HG03066 (cell line): ENCODE data around the gene ELN.

Source experiments
- ATAC-seq: cut with Tn5 transposase; IDR thresholded peaks from one replicate; pipeline ENCODE4 v1.9.1; 2021; ENCODE audit warnings: low read depth; ENCODE audit not compliant: unreplicated experiment

ELN gene

DNA sequence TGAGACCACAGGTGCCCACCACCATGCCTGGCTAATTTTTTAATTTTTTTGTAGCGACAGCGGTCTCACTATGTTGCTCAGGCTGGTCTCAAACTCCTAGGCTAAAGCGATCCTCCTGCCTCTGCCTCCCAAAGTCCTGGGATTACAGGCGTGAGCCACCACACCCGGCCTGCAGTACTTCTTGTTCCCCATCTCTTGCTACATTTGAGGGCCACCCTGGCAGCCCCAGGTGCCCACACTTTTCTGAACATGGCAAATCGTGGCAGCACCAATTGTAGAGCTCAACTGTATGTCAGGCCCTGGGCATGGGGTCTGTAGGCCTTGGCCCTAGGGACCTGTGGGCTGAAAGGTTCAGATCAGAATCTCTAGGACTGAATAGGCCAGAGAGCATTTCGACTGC lies 30.5 kb downstream of the ELN start:
- ATAC-seq = no peak

DNA sequence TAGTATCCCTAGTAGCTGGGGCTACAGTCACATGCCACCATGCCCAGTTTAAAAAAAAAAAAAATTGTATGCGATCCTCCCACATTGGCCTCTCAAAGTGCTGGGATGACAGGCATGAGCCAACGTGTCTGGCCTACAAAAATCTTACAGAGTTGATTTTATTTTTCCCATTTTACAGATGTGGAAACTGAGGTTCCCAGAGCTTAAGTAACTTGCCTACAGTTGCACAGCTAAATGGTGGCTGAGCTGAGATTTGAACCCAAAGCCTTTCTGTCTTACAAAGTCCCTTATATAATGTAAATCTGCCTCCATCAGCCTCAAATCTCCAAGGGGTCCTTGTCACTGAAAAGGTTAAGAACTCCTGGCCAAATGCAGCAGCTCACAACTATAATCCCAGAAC lies 31.1 kb downstream of the ELN start:
- ATAC-seq = no peak

DNA sequence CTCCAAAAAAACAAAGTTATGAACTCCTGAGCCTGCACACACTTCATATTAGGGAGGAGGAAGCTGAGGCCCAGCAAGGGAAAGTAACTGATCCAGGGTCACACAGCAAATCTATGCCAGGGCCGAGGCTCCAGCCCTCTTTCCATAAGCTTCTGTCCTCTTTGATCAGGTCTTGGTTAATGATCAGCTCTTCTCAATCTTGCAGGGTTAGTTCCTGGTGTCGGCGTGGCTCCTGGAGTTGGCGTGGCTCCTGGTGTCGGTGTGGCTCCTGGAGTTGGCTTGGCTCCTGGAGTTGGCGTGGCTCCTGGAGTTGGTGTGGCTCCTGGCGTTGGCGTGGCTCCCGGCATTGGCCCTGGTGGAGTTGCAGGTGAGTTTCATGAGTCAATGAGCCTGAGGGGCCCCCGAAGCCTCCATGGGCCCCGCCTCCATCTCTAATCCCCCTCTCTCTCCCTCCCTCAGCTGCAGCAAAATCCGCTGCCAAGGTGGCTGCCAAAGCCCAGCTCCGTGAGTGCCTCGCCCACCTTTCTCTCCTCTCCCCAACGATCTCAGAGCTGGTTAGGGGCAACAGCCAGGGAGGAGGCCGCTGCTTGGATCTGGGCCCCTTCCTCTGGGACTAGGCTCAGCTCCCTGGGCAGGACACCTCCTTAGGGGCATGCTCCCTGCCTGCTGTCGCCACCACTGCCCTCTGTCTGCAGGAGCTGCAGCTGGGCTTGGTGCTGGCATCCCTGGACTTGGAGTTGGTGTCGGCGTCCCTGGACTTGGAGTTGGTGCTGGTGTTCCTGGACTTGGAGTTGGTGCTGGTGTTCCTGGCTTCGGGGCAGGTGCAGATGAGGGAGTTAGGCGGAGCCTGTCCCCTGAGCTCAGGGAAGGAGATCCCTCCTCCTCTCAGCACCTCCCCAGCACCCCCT lies 32.0 kb downstream of the ELN start:
- ATAC-seq = no peak

- no peak for ATAC-seq
Measured at GRCh38 chr7:74061840-74062539, 34.0 kb downstream of the ELN start.

DNA sequence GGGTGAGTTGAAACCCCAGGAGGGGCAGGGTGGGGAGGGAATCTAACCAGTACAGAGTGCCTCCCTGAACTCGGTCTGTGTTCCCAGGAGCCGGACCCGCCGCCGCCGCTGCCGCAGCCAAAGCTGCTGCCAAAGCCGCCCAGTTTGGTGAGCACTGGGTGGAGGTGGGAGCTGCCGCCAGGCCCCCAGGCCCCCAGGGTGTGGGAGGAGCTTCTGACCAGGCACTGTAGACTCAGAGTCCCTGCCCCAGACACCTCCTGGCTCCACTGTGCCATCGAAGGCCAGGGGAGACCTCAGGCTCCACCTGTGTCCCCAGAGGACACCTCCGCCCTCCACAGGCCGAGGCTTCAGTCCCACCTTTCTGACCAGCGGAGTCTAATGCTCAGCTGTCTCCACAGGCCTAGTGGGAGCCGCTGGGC lies 35.3 kb downstream of the ELN start:
- no peak for ATAC-seq

DNA sequence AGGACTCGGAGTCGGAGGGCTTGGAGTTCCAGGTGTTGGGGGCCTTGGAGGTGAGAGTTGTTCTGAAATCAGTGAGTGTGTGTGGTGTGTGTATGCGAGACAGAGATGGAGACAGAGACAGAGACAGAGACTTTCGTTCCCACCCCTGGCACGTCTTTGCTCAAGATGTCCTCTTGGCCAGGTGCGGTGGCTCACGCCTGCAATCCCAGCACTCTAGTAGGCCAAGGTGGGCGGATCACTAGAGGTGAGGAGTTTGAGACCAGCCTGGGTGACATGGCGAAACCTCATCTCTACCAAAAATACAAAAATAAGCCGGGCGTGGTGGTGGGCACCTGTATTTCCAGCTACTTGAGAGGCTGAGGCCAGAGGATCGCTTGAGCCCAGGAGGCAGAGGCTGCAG lies 35.7 kb downstream of the ELN start:
- no peak for ATAC-seq

- ATAC-seq = no peak
Measured at GRCh38 chr7:74064696-74065095, 36.7 kb downstream of the ELN start.

DNA sequence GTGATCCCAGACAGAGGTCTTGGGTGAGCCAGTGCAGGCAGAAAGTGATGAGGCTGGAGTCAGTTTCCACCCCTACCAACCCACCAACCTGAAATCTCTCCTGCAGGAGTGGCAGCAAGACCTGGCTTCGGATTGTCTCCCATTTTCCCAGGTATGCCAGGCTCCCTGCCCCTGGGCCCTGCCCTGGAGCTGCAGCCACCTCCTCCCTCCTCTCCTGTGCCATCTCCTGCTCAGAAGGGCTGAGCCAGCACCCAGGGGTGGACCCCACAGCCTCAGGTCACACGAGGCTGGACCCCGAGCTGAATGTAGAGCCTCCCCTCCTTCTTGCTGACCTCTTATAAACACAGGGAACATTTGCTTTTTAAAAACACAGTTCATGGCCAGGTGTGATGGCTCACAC lies 38.7 kb downstream of the ELN start:
- no peak for ATAC-seq

GRCh38 chr7:74068378-74069085 lies 40.6 kb downstream of the ELN start:
- ATAC-seq = no peak

GRCh38 chr7:74069086-74069541 lies 41.1 kb downstream of the ELN start:
- no peak for ATAC-seq

DNA sequence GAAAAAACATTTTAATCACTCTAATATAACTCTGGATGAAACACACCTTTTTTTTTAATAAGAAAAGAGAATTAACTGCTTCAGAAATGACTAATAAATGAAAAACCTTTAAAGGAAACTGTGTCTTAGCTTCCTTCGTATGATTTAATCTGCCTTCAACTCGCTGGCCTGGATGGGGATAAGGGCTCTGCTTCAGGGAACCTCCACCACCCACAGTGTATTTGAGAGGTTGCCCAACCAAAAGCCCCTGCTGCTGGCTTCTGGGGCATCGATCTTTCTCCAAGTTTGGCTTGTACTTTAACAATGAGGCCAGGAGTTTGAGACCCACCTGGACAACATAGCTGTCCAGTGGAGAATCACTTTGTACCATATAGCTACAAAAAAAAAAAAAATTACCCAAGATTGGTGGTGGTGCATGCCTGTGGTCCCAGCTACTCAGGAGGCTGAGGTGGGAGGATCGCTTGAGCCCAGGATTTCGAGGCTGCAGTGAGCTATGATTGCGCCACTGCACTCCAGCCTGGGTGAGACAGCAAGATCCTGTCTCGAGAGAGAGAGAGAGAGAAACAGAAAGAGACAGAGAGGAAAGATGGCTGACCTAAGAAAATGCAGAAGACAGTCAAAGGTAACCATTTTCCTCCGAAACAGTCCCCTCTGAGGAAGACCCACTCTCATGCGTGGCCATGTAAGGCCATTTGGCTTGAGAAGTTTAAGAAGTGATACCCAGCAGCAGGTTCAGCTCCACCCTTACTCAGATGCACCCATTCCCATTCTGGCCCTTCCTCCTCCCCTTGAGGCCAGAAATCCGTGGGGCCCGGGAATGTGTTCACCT lies 42.0 kb downstream of the ELN start:
- no peak for ATAC-seq

DNA sequence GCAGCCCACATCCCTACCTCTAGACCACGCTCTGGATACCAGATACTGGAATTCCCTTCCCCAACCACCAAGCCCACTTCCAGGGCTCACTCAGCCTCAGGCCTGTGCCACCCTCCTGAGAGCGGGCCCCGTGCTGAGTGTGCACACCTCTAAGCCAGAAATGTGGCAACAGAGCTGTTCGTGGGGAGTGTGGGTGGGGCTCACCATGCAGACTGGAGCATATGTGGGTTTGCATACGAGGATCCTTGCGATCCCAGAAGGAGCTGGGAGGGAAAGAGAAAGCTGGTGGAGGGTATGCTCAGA lies 42.6 kb downstream of the ELN start:
- no peak for ATAC-seq

DNA sequence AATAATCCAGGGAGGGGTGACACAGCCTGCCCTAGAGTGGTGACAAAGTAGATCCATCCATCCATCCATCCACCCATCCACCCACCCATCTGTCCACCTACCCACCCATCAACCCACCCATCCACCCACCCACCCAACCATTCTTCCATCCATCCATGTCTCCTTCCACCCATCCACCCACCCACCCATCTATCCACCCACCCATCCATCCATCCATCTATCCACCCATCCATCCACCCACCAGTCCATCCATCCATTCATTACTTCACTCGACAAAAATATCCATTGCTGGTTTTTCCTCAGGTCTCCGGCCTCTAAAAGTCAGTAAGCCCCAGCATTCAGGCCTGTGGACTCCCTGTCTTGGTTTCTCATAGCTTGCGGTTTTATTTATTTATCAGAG lies 43.1 kb downstream of the ELN start:
- ATAC-seq = no peak

DNA sequence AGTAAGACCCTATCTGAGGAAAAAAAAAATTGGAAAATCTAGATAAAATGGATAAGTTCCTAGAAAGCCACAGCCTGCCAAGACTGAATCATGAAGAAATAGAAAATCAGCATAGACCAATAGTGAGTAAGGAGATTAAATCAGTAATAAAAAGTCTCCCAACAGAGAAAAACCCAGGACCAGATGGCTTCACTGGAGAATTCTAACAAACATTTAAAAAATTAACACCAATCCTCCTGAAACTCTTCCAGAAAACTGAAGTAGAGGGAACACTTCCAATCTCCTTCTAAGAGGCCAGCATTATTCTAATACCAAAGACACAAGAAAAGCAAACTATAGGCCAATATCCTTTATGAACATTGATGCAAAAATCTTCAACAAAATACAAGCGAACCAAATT lies 46.8 kb downstream of the ELN start:
- ATAC-seq = no peak

- no peak for ATAC-seq
Measured at GRCh38 chr7:74078461-74078860, 50.5 kb downstream of the ELN start.

- no peak for ATAC-seq
Measured at GRCh38 chr7:74082770-74083116, 54.8 kb downstream of the ELN start.

DNA sequence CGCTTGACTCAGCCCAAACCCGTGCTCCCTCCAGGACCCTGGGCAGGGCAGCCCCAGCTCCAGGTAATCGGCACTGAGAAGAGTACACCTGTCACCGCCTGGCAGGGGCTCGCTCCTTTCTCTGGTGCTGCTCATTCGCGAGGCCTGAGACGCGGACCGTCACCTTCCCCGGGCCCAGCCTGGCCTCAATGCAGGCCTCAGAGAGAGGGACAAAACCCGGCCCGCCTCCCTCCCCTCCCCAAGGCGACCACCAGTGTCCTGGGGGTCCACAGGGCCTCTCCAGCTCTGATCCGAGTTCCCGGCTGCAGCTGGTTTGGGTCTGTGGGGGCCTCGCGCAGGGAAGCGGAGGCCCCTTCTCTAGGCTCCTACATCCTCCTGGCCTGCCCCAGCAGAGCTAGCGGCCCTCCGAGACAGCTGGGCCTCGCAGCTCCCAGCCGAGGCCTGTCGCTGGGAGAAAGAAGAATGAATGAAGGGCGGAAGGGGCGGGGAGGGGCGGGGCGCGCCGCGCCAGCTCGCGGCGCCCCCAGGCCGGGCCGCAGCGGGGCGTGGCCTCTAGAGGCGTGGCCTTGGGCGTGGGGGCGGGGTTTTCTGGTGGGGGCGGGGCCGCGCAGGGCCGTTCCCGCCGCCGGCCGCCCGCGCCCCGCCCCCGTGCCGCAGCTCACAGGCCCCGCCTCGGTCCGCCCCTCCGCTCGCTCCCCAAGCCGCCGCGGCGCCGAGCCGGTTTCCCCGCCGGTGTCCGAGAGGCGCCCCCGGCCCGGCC lies 55.3 kb downstream of the ELN start, which contains the start of gene LIMK1:
TSS of gene LIMK1 (plus strand) at position 688 of the 760 bp plus-strand sequence. CDS start 187 bp downstream, outside the sequence.
- ATAC-seq = peak; percentile 67

- peak; percentile 38 for ATAC-seq
Measured at GRCh38 chr7:74083928-74084721, 56.2 kb downstream of the ELN start.
